HG03039 (cell line): Measurements from ENCODE around the gene CDS1.
"Not testable (repeated sequence)": the region's sequence is repeated elsewhere in the genome, so short reads cannot be mapped to it uniquely, and the experiment has no call there.

Experiments used
- ATAC-seq: cut with Tn5 transposase; IDR thresholded peaks from one replicate; pipeline ENCODE4 v1.9.1; 2021; ENCODE audit warnings: mild to moderate bottlenecking, moderate library complexity; ENCODE audit not compliant: unreplicated experiment

The CDS1 gene

DNA sequence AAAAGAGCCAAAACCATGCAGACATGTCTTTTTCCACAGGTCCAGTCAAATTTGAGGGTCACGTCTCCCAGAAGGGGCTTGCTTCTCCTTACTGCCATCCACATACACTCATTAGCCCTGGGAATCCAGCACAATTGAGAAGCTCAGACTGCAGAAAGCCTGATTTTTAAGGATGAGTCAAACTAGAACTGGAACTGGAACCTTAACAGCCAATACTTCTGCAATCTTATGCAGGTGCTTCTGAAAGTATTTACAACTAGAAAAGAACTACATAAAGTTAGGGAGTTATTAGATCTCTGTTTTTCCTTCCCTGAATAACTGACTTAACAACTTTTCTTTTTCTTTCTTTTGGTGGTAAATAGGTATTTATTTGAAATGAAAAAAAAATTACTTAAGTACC, 86.3 kb downstream of the CDS1 start:
- no peak for ATAC-seq

DNA sequence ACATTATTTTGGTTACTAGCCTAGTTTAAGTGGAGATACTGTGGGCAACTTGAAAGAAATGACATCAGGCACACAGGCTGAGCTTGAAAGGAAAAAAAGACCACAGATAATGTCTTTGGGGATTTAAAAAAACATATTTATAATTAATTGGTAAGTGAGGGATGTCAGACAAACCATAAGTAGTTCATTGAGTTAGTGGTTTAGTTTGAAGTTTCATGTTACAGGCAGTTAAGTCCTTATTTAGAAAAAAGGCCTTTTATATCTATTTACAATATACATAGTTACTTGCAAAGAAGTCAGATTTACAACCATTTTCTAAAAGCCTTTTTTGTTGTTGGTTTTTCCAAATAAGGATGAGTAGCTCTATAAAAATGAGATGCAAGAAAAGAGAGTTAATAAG, 89.2 kb downstream of the CDS1 start:
- no peak for ATAC-seq

DNA sequence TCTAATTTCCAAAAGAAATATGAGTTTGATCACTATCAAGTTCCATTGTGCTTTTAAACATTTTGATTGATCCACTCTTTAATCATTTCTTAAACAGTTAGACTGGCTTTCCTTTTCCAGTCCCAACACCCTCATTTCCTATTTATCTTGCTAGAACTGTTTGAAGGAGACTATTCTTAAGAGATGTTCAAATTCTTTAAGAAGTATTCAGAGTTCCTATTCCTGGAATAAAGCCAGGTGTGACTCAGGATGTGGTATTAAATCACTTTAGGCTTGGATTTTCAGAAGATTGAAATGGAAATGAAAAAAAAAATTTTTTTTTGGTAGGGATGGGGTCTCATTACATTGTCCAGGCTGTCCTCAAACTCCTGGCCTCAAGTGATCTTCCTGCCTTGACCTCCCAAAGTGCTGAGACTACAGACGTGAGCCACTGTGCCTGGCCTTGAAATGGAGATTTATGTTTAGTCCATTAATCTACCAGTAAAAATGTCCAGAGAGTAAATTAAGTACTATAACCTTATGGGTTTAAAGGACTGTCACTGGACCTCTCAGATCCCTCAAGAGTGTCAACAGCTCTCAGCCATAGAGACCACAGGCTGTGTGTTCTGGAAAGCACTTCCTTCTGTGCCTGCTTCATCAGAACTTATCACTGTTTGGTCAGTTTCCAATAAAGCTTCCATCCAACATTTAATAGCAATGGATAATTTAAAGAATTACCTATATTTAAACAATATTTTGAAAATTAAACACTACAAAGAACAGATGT, 90.7 kb downstream of the CDS1 start:
- no peak for ATAC-seq

DNA sequence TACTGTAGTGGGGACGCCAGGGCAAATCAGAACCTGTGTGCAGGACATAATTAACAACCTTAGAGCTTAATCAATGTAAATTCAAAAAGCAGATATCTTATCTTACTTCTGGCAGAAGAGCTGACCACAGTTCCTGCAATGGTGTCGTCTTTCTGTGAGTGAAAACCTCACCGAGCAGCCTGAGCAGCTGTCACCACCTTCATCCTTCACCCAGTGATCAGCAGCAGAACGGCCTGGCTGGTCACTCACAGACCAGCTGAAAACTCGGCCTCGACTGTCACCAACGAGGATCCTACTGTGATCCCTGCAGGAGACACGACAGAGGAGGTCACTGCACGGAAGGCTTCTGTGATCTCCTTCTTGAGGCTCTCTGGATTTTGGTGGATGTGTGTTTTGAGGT, 94.2 kb downstream of the CDS1 start:
- no peak for ATAC-seq

DNA sequence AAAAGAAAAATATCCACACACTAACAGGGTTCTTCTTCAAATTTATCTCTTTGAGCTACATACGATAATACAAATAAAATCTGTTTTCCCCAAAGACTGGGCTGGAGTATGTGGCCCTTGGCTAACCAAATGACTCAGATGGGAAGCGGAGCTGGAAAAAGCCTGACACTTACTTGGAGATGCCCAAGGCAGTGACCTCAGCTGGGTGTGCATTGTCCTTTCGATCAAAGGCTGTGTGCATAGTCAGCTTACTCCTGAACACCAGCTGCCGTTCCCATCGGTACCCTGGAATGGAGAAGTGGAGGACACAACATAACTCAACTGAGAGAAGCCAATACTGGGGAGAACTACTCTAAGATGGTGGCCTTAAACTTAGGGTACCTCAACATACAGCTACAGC, 95.1 kb downstream of the CDS1 start:
- ATAC-seq, result no peak

DNA sequence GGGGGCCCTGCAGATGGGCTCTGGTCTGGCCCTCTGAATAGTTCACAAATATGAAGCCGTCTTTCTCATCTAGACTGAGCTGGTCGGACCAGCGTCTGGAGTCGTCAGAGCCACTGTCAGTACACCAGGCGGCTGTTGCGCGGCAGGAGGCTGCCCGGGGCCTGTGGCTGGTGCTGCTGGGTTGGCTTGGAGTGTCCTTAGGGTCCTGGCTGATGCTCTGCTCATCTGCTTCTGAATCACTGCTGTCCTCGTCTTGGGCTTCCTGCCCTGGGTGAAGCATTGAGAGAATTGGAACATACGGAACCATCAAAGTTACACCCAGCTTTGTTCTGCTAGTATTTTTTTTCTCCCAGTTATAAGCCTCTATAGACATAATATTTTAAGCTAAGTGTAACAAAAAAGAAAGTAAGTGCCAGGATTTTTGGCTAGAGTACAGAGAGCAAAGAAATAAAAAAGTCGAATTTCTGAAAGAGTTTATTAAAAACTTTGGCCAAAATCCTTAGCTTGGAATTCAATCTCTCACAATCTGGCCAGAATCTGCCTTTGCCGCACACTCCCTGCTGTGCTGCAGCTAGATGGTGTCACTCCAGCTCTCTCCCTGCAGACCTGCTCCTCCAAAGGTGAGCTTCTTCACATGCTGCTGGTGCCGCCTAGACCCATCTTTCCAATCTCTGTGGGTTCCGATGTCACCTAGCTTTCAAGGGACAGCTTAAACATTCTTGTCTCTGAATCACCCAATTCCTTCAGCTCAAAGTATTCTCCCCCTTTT, 96.2 kb downstream of the CDS1 start:
- ATAC-seq, result no peak

DNA sequence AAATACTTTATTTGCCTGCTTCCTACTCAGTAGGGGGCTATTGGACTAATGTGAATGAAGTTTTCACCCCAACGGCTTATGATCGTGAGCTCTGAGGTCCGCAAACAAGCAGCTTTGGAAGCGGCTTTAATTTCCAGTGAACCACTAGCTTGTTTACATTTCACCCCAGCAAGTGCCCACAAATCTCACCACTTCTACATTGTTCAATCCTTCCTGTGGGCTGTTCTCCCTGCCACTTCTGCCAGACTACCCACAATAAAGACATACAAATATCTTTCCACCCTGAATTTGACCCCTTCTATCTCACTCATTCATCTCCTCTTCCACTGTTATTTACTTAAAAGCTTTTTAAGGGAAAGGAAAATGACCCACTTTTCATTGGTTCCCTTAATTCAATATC, 98.0 kb downstream of the CDS1 start:
- no peak for ATAC-seq

DNA sequence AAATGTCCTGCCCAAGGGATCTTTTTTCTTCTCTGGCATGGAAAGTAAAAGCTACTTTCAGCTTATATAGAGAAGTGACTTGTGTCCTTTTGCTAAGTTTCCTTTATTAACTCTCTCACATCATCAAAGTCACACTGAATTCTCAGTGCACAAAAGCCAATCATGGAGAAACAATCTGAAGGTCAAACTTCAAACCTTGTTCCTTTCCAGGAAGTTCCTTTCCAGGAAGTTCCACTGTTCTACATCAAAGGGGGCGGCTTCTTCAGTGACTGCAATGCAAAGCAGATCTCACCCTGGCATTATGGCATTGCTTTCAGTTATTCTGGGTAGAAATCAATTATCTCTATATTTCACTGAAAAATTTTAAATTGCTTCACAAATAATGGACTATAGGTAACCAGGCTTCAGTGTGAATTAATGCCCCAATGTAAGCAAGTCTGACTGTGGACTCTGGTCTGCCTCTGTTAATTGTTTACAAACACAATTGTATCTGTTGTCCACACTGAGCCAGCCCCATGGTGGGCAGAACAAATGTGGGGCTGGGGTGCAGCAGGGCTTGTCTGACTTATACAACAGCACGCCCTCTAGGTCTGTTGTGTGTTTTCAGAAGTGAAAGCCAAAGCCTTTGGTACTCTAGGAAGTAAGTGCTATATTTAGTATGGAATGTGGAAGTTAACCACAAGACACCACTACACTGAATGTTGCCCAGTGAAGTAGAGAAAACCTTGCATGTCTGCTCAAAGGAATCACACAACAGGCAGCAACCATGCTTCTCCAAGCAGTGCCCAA, 98.8 kb downstream of the CDS1 start:
- no peak for ATAC-seq

DNA sequence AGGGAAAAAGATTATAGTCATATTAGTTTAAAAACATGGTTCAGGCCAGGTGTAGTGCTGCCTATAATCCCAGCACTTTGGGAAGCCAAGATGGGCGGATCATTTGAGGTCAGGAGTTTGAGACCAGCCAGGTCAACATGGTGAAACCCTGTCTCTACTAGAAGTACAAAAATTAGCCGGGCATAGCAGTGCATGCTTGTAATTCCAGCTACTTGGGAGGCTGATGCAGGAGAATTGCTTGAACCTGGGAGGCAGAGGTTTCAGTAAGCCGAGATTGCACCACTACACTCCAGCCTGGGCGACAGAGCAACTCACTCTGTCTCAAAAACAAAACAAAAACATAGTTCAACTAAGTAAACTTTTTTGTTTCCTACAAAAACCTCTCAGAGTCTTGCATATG, 99.7 kb downstream of the CDS1 start:
- not testable (repeated sequence) for ATAC-seq

DNA sequence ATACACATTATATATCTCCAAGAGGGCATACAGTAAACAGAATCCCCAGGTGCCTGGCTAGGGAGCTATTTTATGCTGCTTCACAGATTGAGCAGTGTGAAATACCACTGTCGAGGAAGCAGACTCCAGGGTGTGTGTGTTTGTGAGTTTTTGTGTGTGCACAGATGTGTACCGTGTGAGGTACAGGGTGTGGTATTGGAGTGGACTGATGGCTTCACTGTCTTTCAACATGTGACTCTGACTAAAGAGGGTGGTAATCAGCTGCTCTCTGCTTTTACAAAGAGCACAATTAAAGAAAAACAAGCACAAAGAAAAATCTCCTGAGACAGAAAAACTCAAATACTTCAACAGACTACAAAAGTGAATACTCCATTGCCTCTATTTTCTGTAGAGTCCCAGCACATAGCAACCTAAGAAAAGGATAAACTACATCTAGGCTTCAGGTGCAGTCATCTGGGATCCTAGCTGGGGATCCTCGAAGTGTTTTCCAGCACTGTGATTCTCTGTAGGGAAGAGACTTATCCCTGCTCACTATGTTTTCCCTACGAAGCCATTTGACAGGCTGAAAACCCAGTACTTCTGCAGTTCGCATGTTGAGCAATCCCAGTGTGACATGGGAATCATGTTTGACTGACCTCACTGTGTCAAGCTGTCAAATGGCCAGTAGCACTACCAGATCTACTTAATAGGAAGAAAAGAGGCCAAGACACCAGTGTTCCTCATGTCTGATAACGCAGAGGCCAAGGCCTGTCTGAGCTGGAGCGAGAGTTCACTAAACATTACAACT, 100.3 kb downstream of the CDS1 start:
- ATAC-seq, result no peak

DNA sequence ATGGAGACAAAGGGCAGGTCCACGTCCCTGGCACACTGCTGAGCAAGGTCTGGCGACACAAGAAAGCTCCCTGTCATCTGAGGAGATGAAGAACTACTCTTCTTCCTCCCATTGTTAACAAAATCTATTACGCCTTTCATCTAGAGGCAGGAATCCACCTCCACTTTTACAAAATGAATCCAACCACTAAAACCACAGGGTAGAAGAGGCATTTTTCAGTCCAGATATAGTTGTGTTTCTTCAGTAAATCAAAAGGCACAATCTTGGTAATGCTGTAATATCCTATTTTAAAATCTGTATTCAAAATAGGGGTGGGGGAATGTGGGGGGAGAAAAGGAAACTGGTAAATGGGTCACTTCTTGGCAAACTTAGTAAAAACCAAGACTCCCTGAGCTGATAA, 101.4 kb downstream of the CDS1 start:
- no peak for ATAC-seq

DNA sequence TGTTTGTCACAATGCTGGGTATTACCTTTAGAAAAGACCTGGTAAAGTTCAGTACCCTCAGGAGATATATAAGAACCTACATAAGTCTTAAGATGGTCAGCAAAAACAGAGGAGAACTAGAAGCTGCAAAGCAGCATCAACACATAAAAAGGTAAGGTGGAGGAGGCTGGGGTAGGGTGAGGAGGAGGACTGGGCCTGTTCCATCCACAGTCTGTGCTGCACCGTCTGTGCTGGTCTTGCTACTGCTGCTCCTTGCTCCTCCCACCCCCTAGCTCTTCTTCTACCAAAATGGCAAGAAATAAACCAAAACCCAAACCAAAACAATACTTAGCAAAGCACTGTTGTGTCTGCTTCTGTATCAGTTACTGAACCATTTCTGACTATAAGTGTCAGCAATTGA, 102.2 kb downstream of the CDS1 start:
- ATAC-seq, result no peak

DNA sequence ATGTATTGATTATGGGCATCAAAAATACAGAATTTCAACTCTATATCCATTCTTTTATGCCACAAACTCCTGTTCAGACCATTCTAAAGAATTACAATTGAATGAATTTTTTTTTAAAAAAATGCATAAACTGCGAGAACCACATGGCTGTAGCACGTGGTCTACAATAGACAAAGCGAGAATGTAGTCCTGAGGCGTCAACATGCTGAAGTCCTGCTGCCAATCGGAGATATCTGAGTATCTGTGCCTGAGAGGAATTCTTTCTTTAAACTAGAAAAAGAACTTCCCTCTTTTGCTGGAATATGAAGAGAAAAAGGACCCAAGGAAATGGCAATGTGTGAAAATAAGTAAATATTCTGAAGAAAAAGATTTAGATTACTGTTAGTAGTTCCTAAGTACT, 105.7 kb downstream of the CDS1 start:
- no peak for ATAC-seq

DNA sequence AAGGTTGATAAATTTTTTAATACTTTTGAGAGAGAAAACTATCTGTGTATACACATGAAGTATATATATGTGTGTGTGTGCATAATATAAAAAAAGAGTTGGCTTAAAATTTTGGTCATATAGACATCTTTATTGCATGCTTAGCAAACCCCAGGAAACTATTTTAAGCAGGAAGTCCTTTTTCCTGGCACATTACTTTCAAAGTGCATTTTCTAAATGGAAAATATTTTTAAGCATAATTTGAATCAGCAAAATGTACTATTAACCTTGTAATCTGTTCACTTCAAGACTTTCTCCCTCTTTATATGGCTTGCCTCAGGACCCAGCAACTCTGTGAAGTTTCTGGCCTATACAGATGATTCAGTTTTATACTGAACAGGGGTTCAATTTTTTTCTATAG, 106.3 kb downstream of the CDS1 start:
- no peak for ATAC-seq

DNA sequence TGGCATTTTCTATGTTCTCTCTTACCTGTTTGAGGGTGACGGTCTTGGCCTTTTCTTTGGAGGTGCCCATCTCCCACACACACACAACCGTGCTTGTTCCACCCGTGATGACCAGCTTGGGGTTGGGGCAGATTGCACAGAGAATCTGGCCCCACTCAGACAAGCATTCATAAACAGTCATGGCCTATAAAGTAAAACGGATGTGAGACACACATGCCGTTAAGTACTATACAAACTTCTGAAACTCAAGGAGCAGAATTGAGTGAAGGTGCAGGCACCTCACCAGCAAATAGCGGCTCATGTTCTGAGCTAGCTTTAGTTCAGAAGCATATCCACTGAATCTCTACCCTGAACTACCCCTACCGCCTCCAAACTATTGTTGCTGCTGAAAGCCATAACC, 107.6 kb downstream of the CDS1 start:
- no peak for ATAC-seq

DNA sequence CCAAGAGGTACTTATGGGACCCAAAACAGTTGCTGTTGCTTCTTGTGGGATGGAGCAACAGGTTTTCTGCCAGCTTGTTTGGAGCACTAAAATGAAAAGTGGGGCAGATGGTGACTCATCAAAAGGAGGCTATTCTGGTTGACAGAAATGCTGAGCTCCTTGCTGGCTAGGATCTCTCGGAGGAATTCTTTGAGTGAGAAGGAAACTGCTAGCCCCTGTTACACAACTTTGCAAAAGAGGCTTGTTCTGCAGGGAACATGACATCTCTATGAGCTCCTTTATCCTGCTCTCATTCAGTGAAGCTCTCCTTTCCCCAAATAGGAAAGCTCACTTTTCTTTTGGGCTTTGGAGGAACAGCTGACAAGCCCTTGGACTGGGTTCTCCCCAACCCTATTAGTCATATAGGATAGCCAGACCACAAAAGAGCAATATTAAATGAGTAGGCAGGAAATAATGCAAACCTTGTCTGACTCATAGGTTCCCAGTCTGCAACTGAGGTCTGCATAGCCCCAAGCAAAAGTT, 108.3 kb downstream of the CDS1 start:
- ATAC-seq, result no peak

DNA sequence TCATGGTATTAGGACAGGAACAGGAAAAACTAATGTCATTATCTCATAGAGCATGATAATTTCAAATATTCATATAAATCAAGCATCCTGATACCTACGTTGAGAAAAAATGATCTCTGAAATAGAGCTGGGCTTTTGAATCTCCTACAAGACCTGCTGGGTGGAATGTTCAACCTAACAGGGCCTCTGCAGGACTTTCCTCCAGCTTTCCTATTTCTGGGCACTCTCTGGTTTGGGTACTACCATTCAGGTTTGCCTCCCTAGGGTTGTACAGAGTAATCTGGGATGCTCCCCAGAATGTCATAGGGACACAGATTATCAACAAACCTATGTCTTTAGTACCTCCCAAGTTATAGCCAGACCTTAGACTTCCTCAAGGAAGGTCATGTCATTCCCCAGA, 108.9 kb downstream of the CDS1 start:
- ATAC-seq, result no peak

DNA sequence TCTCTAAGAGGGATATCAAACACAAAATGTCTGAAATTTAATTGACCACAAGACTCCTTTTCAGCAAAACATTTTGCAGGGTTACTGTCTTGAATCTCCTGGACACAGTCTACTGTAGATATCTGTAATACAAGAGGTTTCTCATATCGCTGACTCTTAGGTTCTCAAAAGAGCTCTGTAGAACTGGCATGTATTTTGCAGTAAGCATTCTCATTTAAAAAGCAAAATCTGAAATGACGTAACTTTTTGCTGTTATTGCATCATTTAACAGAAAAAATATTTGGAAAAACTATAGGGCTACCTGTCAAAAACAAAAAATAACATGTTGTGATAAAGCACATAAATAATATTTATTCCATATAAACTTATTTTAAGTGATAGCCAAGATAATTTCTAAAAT, 114.2 kb downstream of the CDS1 start:
- ATAC-seq, result no peak

DNA sequence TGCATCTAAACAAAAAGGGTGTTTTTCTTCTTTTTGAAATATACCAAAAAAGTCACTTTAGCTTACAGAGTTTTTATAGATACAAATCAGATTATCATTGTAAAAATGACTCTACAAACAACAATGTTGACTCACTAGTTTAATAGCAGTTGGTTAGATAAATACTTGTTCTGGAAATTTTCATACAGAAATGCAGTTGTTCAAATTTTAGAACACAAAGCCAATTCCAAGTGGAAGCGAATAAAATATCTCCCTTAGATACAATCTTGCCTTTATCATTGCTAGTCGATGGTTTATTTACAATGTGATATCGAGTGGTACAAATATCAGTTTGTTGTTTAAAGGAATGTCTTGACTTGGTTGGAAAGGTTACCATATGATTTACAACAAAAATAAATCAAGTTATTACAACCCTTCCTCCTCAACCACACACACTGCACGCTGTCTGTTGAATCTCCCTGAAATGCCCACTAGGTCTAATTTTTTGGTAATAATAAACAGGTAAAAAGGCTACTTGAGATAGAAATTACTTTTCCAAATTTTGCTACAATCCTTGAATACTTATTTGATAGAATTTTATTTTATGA, 114.8 kb downstream of the CDS1 start:
- ATAC-seq, result no peak

DNA sequence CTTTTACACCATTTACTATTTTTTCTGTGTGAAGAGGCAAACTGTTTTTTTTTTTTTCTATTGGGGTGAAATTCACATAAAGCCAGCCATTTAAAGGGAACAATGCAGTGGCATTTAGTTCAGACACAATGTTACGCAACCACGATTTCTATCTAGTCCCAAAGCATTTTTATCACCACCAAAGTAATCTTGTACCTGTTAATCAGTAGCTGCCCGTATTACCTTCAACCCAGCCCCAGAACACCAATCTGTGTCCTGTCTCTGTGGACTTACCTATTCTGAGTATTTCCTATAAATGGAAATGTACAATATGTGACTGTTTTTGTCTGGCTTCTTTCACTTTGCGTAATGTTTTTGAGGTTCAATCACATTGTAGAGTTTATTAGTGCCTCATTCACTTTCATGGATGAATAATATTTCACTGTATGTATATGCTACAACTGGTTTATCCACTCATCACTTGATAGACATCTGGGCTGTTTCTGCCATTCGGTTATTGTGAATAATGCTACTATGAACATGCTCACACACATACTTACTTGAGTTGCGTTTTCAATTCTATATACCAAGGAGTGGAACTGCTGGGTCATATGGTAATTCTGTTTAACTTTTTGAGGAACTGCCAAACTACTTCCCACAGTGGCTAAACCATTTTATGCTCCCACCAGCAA, 116.2 kb downstream of the CDS1 start:
- ATAC-seq, result no peak
